Esophagus squamous epithelium (tissue), 4 donors: ENCODE results near the gene PHIP.

ENCODE experiments used
- POLR2A ChIP-seq, 4 donors: fragments of 450-650 bp; IDR thresholded peaks; one replicate each; pipeline ENCODE4 v1.6.1; 2017; ENCODE audit warnings: antibody characterized with exemption in 4 of 4, mild to moderate bottlenecking in 4 of 4, moderate library complexity in 3 of 4
- TF ChIP-seq, protein P1 (sequence below), 6 experiments: fragments of 450-650 bp in 4 of 6; fragments of 200-600 bp in 2 of 6; sonication (generic) in 2 of 6; IDR thresholded peaks; one replicate each; pipeline ENCODE4 v1.5.1; 2016 to 2019; ENCODE audit warnings: antibody characterized with exemption in 6 of 6, mild to moderate bottlenecking in 4 of 6, moderate library complexity in 4 of 6

DNA sequence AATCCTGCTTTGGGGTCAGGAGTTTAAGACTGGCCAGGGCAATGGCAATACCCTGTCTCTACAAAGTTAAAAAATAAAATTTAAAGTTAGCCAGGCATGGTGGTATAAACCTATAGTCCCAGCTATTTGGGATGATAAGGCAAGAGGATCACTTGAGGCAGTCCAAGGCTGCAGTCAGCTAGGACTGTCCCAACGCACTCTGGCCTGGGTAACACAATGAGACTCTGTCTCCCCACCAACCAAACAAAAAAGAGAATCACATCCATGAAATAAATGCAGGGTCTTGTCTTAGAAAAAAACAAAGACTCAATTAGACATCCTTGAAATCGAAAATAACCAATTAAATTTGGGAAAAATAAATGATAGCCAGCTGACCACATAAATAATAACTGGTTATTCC lies 88.9 kb downstream of the PHIP start:
- TF ChIP-seq, protein P1, sequence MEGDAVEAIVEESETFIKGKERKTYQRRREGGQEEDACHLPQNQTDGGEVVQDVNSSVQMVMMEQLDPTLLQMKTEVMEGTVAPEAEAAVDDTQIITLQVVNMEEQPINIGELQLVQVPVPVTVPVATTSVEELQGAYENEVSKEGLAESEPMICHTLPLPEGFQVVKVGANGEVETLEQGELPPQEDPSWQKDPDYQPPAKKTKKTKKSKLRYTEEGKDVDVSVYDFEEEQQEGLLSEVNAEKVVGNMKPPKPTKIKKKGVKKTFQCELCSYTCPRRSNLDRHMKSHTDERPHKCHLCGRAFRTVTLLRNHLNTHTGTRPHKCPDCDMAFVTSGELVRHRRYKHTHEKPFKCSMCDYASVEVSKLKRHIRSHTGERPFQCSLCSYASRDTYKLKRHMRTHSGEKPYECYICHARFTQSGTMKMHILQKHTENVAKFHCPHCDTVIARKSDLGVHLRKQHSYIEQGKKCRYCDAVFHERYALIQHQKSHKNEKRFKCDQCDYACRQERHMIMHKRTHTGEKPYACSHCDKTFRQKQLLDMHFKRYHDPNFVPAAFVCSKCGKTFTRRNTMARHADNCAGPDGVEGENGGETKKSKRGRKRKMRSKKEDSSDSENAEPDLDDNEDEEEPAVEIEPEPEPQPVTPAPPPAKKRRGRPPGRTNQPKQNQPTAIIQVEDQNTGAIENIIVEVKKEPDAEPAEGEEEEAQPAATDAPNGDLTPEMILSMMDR (IDR thresholded peaks at IDR 0.05) = no peak
- TF ChIP-seq POLR2A (IDR thresholded peaks at IDR 0.05) = no peak
